ENCODE data around the gene UBE2E3.

UBE2E3 gene

GRCh38 chr2:181065458-181065857, 85.1 kb downstream of the UBE2E3 start:
- no peak overlapping the region for H3K27ac ChIP-seq
- TF ChIP-seq, protein P1, sequence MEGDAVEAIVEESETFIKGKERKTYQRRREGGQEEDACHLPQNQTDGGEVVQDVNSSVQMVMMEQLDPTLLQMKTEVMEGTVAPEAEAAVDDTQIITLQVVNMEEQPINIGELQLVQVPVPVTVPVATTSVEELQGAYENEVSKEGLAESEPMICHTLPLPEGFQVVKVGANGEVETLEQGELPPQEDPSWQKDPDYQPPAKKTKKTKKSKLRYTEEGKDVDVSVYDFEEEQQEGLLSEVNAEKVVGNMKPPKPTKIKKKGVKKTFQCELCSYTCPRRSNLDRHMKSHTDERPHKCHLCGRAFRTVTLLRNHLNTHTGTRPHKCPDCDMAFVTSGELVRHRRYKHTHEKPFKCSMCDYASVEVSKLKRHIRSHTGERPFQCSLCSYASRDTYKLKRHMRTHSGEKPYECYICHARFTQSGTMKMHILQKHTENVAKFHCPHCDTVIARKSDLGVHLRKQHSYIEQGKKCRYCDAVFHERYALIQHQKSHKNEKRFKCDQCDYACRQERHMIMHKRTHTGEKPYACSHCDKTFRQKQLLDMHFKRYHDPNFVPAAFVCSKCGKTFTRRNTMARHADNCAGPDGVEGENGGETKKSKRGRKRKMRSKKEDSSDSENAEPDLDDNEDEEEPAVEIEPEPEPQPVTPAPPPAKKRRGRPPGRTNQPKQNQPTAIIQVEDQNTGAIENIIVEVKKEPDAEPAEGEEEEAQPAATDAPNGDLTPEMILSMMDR (IDR thresholded peaks at IDR 0.05), result no peak
- TF ChIP-seq ZFX (IDR thresholded peaks at IDR 0.05; ENCODE audit: borderline replicate concordance), result no peak

DNA sequence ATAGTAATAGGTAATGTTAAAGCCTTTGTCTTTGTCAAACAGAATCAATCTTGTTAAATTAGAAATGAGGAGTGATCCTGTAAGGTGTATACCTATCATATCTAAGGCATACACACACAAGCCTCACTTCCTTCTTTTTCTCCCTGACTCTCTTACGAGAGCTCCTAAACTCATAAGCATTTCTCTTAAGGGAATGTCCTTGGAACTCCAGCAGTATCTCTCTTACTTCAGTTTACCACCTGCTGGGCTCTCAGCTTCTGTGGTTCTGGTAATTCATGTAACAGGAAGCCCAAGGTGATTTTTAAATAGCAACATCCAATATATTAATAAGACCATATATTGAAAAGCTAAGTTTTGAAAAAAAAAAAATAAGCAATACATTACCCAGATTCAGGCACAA, 85.9 kb downstream of the UBE2E3 start:
- TF ChIP-seq, protein P1 (IDR thresholded peaks at IDR 0.05), result no peak
- no peak for TF ChIP-seq ZFX (IDR thresholded peaks at IDR 0.05; ENCODE audit: borderline replicate concordance)
- no peak overlapping the region for H3K27ac ChIP-seq

DNA sequence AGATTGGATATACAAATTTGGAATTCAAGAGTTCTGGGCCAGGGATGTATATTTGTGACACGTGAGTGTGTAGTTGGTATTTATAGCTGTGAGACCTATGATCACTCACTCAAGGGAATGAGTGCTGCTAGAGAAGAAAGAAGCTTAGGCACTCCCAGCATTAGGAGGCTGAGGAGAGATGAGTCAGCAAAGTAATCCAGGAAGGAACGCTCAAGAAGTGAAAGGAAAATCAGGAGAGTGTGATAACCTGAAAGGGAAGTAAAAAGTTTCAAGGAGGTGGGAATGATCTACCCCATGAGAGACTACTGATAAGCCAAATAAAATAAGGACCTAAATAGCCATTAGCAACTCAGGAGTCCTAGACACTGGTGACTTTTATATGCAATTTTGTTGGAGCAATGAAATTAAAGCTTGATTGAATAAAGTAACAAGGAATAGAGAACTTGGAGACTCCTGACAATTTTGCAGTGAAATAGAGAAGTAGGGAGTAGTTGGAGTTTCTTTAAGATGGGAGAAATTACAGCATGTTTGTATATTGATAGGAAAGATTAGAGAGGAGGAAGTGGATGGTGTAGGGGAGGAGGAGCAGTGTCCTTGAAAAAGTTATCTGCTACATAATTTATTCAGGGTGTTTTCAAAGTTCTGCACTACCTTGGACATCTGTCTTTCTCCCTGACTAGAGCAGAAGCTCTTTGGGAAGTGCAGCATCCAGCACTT, 89.9 kb downstream of the UBE2E3 start:
- TF ChIP-seq, protein P1 (IDR thresholded peaks at IDR 0.05), result no peak
- TF ChIP-seq ZFX (IDR thresholded peaks at IDR 0.05; ENCODE audit: borderline replicate concordance), result no peak
- peak overlapping the region; percentile 27; the same call in 1 of the 2 replicates for H3K27ac ChIP-seq

DNA sequence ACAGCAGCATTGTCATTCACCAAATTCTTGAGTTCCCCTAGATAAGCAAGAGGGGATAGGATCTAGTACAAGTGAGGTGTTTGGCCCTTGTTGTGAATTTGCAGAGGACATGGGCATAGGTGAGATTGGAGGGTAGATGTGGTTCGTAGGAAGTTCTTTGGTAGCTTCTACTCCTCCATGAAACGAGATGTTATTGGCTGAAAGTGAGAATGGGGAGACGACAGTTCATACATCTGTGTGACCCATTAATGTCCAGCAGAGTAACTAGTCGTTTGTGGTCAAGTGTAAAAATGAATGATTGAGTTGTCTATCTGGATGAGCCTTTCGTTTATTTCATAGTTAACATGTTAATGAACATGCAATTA, 90.4 kb downstream of the UBE2E3 start:
- peak overlapping the region; percentile 27; the same call in 1 of the 2 replicates for H3K27ac ChIP-seq
- TF ChIP-seq, protein P1 (IDR thresholded peaks at IDR 0.05), result no peak
- TF ChIP-seq ZFX (IDR thresholded peaks at IDR 0.05; ENCODE audit: borderline replicate concordance), result no peak

DNA sequence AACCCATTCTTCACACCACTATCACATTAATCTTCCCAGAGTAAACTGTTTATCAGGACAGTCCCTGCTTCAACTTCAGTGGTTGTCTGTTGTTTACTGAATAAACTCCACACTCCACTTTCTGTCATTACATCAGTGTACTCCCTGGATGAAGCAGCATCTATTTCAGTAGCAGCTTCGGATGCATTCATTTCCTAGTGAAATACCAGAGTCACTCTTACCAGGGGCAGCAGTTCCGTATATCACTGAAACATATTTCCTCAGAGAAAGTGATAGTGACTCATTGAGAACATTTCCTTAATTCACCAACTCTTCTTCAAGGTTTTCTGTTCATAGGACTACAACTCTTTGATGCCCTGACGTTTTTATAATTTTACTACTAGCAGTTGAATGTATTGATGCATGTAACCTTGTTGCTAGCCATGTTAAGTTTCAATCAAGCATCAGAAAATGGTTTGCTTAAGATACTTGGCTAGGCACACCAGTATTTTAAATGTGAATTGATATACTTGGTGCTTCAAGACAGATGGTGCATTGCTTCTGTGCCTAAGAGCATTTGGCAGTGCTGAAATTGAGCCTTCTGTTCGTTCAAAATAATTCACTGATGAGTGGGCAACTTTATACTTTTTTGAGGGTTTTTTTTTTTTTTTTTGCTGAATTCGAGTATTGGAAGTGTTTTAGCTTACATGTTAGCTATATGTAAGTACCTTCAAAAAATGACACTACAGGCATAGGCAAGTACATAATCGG, 92.3 kb downstream of the UBE2E3 start:
- no peak for TF ChIP-seq ZFX (IDR thresholded peaks at IDR 0.05; ENCODE audit: borderline replicate concordance)
- TF ChIP-seq, protein P1 (IDR thresholded peaks at IDR 0.05), result no peak
- peak overlapping the region; percentile 28; the same call in 1 of the 2 replicates for H3K27ac ChIP-seq

DNA sequence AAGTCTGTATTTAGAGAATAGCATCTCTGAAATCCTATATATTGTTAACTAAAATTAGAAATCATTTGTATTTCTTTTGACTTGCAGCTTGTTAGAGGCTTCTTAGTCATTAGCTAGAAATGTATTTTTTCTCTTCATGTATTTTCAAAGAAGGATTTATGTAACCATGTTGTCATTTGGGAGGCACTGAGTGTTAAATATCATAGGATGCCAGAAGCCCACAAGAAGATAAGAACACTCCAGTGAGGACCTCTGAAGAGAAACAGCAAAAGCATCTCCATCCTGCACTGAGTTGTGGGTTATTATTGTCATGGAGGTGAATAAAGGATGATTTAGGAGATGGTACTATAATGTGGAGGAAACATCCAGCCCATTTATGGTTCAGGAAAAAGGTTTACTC, 93.5 kb downstream of the UBE2E3 start:
- TF ChIP-seq, protein P1 (IDR thresholded peaks at IDR 0.05), result no peak

DNA sequence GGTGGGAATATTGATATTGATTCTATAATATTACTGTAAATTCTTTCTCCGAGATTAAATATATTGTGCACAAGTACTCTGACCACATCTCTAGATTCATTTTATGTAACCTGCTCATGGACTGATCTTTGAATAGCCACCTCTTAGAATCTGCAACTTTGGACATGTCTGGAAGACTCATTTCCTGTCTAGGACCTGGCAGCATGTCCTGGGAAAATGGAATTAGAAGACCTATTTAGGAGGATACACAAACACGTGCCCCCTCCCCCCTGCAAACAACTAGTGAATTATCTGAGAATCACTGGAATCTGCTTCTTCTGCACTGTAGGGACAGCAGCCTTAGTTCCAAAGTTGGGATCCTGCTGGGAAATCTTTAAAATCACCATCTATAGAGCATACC, 94.1 kb downstream of the UBE2E3 start:
- TF ChIP-seq, protein P1 (IDR thresholded peaks at IDR 0.05), result no peak
- no peak for TF ChIP-seq ZFX (IDR thresholded peaks at IDR 0.05; ENCODE audit: borderline replicate concordance)
- 0 out of 2 replicates have a peak overlapping the region, but pooled peaks have one; percentile 22 for H3K27ac ChIP-seq

More for the DNA sequence above, 93.5 kb downstream of the UBE2E3 start:
- H3K27ac ChIP-seq, result 0 out of 2 replicates have a peak overlapping the region, but pooled peaks have one; percentile 22

Measured in 22Rv1 (cell line).